MM.1S (cell line): ENCODE data around the gene CABP5.
"Not testable (repeated sequence)": the region's sequence is repeated elsewhere in the genome, so short reads cannot be mapped to it uniquely, and the experiment has no call there.

Experiments
- EZH2 ChIP-seq: fragments of 300-600 bp; sonication (generic); optimal IDR thresholded peaks from 2 replicates; pipeline ENCODE3; 2017; ENCODE audit warnings: low read depth, mild to moderate bottlenecking, antibody characterized with exemption, low read length, mixed read lengths
- TF ChIP-seq, protein P1 (sequence below): fragments of 300-600 bp; sonication (generic); IDR thresholded peaks from 2 replicates; pipeline ENCODE4 v1.5.1; 2016; ENCODE audit warnings: antibody characterized with exemption, low read length, mixed read lengths

DNA sequence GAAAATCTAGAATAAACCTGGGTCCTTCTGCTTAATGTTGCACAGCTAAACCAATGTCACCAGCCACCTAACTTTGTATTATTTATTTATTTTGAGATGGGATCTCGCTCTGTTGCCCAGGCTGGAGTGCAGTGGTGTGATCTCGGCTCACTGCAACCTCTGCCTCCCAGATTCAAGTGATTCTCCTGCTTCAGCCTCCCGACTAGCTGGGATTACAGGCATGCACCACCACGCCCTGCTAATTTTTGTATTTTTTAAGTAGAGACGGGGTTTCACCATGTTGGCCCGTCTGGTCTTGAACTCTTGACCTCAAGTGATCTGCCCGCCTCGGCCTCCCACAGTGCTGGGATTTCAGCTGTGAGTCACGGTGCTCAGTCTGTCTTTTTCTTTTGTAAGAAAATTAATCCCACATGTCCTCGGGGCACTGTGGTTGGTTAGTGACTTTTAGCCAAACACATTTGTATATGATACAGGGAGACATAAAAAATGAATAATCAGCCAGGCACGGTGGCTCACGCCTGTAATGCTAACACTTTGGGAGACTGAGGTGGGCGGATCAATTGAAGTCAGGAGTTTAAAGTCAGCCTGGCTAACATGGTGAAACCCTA, 47.3 kb upstream of the CABP5 start:
- not testable (repeated sequence) for TF ChIP-seq EZH2
- TF ChIP-seq, protein P1, sequence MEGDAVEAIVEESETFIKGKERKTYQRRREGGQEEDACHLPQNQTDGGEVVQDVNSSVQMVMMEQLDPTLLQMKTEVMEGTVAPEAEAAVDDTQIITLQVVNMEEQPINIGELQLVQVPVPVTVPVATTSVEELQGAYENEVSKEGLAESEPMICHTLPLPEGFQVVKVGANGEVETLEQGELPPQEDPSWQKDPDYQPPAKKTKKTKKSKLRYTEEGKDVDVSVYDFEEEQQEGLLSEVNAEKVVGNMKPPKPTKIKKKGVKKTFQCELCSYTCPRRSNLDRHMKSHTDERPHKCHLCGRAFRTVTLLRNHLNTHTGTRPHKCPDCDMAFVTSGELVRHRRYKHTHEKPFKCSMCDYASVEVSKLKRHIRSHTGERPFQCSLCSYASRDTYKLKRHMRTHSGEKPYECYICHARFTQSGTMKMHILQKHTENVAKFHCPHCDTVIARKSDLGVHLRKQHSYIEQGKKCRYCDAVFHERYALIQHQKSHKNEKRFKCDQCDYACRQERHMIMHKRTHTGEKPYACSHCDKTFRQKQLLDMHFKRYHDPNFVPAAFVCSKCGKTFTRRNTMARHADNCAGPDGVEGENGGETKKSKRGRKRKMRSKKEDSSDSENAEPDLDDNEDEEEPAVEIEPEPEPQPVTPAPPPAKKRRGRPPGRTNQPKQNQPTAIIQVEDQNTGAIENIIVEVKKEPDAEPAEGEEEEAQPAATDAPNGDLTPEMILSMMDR, result not testable (repeated sequence)
